ENCODE results near the gene PPP2R5C.

The PPP2R5C gene

DNA sequence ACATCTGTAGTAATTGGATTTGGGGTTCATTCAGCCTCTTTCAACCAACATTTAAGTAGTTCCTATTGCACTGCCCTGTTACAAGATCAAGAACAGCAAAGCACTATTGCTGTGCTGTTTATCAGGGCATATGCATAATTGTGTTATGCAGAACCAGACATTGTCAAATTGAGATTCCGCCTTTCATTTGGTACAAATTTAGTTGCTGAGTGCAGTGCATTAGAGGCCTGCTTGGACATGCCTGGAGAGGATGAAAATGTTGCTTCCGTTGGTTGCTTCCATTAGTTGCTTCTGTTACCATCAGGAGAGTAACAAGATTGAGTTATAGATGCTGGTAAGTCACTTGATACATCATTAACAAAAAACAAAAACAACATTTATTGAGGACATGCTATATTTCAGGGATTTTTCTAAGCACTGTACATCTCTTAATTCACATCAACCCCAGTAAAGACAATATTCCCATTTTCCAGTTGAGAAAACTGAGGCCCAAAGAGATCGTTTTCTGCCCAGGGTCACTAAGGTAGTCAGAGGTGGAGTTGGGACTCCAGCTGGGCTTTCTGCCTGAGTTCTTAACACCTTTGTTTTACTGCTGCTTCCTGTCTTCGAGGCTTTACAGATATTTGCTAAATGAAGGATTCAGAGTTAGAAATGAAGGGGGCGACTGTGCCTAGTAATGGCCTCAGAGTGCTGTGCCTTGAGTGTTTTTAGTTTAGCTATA, 79.3 kb downstream of the PPP2R5C start:
- DNase-seq (ENCODE audit: low spot score) = no peak

GRCh38 chr14:101843038-101843437, 81.5 kb downstream of the PPP2R5C start:
- DNase-seq (ENCODE audit: low spot score) = no peak

DNA sequence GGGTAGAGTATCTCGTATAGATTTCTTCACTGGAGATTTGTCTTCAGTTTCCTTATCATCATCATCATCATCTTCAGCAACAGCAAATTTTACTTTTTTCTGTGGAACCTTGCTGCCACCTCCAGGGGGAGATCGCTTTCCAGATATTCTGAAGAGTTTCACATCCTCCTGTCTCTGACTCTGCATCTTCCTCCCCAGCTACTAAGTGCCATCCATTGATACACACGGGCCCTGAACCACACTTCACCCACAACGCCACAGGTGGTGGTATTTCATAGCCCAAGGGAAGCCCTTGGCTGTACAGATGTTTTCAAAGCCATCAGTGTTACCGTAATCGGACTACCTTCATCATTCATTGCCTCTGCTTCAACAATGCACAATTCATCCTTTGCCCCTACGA, 82.2 kb downstream of the PPP2R5C start:
- DNase-seq (ENCODE audit: low spot score) = no peak

- DNase-seq (ENCODE audit: low spot score) = no peak
Observed at GRCh38 chr14:101844219-101844618, 82.7 kb downstream of the PPP2R5C start.

DNA sequence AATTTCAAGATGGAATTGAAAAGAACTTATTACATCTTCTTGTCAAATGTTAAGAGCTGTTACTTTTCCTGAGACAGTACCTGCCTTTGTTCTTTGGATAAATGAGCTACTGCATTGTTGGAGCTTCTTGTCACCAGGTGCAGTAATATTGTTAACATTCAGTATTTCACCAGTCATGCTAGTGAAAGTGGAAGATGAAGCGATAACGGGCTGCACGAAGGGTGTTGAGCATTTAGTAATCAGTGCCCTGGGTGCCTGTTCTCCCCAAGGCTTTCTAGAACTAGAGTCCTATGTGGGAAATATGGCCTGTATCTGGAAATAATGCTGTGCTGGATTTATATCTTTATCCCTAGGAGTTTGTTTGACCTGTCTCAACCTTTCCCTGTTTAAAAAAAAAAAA, 83.2 kb downstream of the PPP2R5C start:
- DNase-seq (ENCODE audit: low spot score) = no peak

DNA sequence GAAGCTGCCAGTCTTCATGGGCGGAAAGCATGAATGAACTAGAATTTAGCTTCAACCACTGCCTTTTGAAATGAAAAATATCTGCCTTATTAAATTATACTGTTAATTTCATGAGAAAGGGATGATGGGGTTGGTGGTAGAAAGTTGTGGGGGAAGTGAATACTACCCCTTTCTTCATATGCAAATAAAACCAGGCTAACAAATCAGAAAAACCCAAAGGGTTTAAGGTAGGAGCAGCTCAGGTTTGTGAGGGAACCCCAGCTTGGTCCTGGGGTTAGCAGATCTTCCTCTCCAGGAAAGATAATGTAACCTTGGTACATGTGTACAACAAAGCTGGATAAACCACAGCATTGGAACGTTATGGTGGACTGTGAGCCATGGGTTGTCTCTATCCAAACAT, 84.0 kb downstream of the PPP2R5C start:
- no peak for DNase-seq (ENCODE audit: low spot score)

- no peak for DNase-seq (ENCODE audit: low spot score)
Observed at GRCh38 chr14:101845896-101846295, 84.4 kb downstream of the PPP2R5C start.

DNA sequence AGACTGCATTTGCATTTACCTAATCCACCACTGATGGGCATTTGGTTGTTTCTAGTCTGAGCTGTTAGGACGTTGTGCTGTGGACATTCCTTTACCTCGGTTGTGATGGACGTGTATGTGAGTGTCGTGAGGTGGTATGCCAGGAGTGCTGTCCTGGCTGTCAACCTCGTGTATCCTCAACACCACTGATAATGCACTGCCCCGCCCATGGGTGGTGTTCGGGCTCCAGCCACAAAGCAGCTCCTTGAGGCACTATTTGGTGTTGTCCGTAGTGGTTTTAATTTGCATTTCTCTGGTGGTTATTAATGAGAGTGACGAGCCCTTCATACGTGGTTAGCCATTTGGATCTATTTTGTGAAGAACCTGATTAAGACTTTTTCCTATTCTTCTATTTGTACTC, 87.6 kb downstream of the PPP2R5C start:
- DNase-seq (ENCODE audit: low spot score) = no peak

DNA sequence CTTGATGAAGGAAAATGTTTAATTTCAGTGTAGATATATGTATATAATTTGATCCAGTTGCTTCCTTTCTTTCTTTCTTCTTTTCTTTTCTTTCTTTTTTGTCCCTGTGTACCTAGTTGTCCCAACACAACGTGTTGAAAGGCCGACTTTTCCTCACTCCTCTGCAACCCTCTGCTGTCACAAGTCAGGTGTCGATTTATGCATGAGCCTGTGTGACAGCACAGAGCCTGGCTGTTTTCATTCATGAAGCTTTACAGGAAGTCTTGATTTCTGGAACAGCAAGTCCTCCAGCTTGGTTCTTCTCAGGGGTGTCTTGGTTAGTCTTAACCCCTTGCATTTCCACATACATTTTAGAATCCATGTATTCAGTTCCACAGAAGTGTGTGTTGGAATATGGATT, 88.1 kb downstream of the PPP2R5C start:
- no peak for DNase-seq (ENCODE audit: low spot score)

DNA sequence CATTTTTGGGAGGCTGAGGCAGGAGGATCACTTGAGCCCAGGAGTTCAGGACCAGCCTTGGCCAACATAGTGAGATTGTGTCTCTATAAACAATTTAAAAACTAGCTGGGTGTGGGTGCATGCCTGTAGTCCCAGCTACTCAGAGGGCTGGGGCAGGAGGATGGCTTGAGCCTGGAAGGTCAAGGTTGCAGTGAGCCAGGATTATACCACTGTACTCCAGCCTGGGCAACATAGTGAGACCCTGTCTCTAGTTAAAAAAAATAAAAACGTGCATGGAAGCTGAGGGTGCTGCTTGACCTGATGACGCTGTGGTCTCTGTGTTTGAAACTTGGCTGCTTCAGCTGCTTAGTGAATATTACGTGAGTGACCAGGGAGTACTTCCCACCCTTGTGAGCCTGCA, 89.7 kb downstream of the PPP2R5C start:
- no peak for DNase-seq (ENCODE audit: low spot score)

GRCh38 chr14:101851736-101852405, 90.4 kb downstream of the PPP2R5C start:
- DNase-seq (ENCODE audit: low spot score) = no peak

GRCh38 chr14:101852785-101853184, 91.3 kb downstream of the PPP2R5C start:
- DNase-seq (ENCODE audit: low spot score) = no peak

- DNase-seq (ENCODE audit: low spot score) = no peak
Observed at GRCh38 chr14:101853455-101854018, 92.0 kb downstream of the PPP2R5C start.

DNA sequence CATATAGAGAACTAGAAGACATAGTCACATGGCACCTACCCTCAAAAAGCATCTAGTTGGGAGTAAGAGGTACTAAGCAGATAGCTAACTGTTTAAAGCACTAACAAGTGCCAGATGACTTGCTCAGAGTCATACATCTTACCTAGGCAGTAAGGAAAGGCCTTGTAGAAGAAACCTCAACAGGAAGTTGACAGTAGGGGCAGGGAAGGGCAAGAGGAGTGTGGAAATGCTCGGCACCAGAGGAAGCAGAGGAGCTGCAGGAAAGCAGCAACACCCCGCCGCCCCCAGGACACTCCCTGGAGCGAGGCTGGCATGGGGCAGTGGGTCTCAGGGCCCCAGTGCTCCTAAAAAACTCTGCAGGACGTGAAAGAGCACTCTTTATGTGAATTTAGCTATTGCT, 92.9 kb downstream of the PPP2R5C start:
- DNase-seq (ENCODE audit: low spot score) = no peak

DNA sequence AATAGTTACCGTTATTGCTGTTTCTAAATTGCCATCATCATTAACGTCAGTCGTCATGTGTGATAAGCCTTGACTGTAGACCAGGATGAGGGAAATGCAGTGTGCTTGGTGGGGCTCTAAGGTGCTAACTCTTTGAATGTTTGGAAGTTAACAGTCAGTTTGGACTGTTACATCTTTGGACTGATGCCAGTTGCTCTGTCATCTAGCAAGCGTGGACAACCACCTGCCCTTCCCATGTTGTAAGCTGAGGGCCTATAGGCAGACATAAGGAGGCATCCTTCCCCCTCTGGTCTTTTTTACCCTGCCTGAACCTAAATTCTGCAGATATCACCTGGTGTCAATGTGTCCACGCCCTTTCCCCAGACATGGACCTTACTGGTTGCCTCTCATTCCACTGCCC, 94.4 kb downstream of the PPP2R5C start:
- no peak for DNase-seq (ENCODE audit: low spot score)

GRCh38 chr14:101856536-101856935, 95.0 kb downstream of the PPP2R5C start:
- DNase-seq (ENCODE audit: low spot score) = no peak

- DNase-seq (ENCODE audit: low spot score) = no peak
Observed at GRCh38 chr14:101857226-101857625, 95.7 kb downstream of the PPP2R5C start.

DNA sequence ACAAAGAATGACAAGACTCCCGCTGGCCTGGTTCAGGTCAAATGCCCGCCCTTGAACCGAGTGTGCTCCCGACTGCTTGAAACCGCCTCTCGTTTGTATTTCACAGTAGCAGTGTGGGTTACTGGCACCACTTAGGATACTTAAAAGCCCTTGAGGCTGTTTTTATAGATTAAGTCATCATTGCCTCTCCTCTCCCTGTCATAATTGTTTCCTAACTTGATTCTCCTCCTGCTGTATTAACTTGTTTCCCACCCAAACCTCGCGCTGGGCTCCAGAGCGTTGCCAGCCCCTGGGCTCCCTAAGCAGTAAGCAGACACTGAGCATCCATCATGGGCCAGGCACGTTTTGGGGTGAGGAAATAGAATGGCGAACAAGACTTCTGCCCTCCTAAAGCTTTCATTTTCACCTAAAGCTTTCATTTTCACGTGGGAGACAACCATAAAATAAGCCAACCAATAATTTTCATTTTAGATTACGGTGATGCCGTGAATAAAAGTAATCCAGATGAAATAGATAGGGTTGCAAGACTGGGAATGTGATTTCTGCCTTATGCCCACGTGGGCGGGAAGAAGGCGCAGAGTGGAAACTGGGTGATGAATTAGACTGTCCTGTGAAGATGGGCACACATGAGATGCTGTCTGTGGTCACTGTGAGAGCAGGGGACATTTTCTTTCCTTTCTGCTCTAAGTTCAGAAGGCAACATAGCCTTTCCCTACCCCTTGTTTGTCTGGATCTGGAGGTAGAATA, 97.5 kb downstream of the PPP2R5C start:
- DNase-seq (ENCODE audit: low spot score) = no peak

GRCh38 chr14:101859538-101859902, 98.0 kb downstream of the PPP2R5C start:
- no peak for DNase-seq (ENCODE audit: low spot score)

GRCh38 chr14:101859958-101860357, 98.4 kb downstream of the PPP2R5C start:
- no peak for DNase-seq (ENCODE audit: low spot score)

GRCh38 chr14:101861464-101861863, 100.0 kb downstream of the PPP2R5C start:
- no peak for DNase-seq (ENCODE audit: low spot score)

GRCh38 chr14:101862177-101862576, 100.7 kb downstream of the PPP2R5C start:
- DNase-seq (ENCODE audit: low spot score) = no peak

GRCh38 chr14:101862711-101863110, 101.2 kb downstream of the PPP2R5C start:
- DNase-seq (ENCODE audit: low spot score) = no peak

Data from hepatic stellate cell (primary cell).